ENCODE data around the gene EDAR.

The EDAR gene

DNA sequence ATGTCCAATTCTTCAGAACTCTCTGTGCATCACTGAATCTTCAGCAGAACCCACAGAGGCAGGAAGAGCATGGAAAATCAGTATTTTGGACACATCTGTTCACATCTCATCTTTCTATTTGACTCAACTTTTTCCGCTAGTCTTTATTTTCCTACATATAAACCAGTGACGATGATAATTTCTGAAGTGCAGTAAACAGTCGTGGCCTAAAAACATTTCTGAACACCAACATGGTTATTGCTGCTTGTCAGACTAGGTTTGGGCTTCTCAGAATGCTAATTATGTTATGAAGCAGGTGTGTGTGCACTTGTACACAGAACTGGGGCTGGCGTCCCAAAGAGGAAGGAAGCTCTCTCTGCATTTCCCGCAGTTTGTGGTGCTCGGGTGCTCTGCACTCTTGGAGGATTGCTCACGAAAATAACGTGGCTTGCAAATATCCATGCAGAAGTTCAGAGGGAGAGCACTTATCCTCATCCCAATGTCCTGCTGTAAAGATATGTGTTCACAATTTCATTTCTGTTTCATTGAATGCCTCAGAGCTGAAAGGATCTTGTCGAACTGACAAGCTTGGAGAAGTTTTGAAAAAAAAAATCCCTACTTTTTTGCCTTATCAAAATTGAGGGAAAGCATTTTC lies 50.8 kb downstream of the EDAR start:
- DNase-seq: no peak

- DNase-seq: no peak
Observed at GRCh38 chr2:108937367-108938017, 51.5 kb downstream of the EDAR start.

GRCh38 chr2:108936866-108937265 lies 52.2 kb downstream of the EDAR start:
- no peak for DNase-seq

DNA sequence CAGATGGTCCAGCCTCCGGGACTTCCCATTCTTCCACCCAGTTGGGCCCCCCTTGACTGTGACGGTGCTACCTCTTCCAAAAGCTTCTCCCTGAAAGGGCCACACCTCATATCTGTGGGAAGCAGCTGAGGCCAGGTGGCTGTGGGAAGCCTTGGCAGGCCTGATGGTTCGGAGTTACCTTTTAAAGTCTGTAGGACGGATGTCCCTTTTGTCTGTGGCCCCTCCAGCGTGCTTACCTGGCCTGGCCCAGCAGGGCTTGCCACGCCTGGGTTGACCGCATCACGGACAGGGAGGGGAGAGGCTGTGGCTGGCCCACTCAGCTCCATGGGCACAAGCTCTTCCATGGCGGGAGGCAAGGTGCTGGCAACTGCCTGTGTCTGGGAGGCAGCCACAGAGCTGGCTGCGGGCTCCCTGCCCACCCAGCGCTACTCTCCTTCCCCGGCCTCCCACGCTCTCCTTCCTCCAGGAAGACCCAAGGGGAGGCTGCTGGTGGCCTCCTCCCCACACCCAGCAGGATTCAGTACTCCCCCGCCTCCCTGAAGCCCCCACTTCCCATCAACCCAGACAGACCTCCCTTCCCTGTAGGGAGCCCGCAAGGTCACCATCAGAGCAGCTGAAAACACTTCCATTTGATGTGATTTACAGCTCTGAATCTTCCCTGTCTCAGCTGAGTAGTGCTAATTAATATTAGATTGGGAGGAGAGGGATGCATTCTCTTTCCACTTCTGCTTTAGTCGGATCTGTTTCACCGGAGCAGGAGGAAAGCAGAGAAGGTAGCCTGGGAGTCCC lies 52.8 kb downstream of the EDAR start:
- no peak for DNase-seq

DNA sequence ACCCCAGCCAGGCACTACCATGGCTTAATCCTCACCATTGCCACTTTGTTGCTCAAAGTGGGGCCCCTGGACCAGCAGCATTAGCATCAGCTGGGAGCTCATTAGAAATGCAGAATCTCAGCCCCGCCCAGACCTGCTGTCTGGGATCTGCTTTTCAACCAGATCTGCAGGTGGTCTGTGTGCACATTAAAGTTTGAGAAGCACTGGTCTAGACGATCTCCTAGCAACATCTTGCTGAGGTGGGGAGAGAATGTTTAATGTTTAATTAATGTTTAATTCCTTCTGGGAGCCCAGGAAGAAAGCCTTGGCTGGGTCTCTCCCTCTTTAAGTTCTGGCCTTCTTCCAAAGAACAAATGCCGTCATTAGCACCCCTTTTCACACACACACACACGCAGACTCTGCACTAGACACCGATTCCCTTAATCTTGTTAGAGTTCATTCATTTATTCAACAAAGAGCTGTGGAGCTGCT lies 53.7 kb downstream of the EDAR start:
- no peak for DNase-seq

DNA sequence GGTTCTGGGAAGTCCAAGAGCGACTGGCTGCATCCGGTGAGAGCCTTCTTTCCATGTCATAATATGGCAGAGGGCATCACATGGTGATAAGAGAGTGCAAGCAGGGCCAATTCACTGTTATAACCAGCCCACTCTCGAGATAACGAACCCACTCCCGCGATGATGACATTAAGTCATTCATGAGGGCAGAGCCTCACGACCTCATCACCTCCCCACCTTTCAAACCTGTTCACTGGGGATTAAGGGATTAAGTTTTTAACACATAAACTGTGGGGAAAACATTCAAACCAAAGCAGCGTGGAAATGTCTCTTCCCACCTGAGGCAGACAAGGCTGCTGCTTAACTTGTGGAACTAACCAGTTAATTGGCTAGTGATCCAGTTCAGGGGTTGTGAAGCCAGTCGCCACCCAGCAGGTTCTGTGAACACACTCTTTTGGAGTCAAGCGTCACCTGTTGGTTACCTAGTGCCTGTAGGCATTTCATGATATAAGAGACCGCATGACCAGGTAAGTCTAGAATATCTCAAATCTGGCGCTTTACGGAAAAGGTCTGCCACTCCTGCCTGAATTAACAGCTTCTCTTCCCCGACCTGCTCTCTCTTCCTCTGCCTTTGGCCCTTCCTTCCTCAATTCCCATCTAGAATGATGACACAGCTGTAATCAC lies 54.3 kb downstream of the EDAR start:
- DNase-seq: no peak

- no peak for DNase-seq
Observed at GRCh38 chr2:108934151-108934550, 54.9 kb downstream of the EDAR start.

DNA sequence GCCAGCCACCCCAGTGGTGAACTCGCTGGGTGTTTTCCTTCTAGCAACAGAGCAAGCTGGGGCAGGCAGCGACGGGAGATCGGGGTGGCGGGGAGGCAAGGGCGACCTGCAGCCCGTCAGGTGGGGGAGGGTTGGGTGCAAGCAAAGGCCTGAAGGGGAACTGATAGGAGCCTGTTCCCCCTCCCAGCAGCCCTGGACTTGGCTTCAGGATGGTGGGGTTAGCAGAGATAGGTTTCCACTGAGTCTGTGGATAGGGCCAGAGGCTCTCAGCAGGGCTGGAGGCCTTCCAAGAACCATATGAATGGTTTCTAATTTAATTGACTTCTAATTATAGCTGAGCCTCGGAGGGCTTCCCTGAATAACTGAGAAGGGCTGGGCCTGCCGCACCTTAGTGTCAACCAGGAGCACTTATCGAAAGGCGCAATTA lies 55.3 kb downstream of the EDAR start:
- DNase-seq: no peak

DNA sequence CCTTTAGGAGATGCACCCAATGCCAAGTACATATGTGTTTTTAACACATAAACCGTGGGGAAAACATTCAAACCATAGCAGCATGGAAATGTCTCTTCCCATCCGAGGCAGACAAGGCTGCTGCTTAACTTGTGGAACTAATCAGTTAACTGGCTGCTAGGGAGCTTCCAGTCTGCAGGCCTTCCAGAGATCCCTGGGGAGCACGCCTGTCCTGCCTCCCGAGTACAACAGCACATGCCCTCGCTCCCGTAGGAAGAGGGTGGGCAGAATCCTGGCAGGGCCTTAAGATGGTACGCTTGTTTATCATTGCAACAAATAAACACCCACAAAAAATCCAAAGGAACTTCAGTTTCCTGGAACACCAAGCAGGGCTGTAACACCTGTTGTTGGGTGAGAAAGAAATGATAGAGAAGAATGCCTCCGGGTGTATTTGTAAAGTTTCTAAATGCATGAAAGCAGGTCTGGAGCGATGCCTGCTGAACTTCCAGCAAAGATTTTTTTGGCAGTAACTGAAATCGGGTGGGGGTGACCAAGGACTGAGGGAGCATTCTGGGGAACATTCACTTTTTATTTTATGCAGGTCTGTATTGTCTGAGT lies 56.2 kb downstream of the EDAR start:
- DNase-seq: no peak

DNA sequence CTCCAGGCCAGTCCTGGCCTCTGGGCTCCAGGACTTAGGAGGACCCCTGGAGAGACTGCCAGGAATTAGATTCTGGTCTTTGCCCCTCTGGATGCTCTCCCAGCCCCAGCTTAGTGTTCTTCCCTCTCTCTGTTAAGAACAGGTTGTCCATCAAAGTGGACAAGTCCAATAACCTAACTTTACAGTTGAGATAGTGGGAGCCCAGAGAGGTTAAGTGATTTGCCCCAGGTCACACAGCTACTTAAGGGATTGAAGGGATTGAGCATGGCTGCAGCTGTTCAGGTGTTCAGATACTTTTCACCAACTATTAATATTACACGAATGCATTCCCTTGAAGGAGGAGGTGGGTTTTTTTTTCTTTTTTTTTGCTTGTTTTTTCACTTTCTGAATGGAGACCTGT lies 57.6 kb downstream of the EDAR start:
- DNase-seq: no peak

DNA sequence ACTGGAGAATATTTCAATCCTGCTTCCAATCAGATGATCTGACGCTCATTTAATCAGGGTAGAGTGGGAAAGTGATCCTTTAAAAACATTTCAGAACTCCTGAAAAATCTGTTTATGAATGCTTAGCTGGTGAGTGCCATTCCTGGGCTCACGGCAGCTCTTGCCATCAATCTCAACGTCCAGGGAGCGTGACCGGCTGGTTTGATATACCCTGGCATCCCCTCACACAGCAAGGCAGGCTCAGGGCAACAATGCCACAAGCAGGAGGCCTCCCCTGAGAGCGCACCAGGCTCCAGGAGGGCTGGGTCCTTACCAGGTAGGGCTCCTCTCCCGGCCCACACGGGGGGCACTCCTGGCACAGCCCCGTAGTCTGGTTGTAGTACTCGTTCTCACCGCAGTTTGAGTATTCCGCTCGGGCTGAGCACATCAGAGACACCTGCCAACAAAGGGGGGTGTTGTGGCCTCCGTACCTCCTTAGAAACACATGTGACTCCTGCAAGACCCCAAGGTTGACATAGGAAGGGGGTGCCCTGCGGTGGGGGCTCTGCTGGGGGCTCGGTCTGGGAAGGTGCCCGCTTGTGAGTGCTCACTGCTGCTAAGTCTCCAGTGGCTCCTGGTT lies 59.1 kb downstream of the EDAR start:
- DNase-seq: no peak

- DNase-seq: no peak
Observed at GRCh38 chr2:108928660-108929377, 60.2 kb downstream of the EDAR start.

- peak; percentile 31 for DNase-seq
Observed at GRCh38 chr2:108927936-108928659, 60.9 kb downstream of the EDAR start.

DNA sequence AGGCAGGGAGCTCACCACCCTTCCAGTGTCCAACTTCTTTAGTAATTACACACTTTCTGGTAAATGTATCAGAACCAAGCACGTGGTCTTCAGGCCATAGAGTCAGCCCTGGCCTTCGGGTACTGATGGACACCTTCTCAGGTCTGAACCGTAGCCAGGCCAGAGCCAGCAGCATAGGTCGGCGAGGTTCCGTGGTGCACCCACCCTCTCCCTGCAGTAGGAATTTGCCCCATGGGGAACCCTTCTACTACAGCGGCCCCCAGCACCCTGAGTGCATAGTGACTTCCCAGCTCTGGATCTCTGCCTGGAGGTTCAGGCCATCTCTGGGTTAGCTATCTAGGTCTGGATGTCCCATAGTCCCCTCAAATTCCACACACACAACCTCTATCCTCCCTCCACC lies 61.6 kb downstream of the EDAR start:
- no peak for DNase-seq

DNA sequence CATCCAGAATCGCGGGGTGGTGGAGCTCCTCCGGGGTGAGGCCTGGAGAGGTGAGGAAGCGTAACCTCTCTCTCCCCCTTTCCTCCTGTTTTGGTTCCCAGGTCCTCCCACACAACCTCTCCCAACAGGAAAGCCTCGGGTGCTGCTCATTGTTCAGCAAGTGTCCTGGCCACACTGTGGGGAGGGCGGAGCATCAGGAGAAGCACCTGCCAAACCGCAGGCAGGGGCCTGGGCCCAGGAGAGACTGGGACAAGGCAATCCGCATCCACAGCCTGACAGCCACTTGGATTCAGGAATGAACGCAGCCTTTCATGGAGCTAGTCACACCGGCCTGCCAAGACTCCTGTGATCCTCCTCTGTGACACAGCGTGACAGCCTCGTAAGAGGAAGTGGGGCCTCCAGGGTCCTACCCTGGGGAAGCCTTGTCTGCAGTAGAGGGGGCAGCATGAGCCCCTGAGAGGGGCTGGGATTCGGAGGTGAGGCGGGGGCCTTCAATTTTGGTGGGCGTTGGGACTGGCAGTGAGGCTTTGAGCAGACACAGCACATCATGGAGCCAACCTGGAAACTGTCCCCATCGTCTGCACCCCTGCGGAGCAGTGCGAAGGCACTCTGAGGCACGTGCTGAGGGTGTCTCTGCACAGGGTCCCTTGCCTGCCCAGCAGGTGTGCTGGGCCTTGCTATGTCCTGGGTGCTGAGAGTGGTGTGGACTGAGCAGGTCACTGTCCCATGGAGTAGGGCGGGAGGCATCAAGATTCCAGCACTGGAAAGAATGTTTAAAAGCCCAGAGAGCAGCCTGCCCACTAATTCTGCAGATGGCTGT lies 62.2 kb downstream of the EDAR start:
- DNase-seq: no peak

DNA sequence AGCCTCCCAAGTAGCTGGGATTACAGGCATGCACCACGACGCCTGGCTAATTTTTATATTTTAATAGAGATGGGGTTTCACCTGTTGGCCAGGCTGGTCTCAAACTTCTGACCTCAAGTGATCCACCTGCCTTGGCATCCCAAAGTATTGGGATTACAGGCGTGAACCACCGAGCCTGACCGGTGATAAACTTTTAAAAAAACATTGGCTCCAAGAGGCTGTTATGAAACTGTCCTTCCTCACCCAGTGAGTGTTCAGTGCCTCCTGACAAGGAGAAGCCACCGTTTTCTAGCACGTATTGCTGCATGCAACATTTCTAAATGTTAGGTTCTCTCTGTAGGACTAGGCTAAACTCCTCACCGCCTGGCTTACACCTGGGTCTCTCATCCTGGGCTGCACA lies 63.3 kb downstream of the EDAR start:
- DNase-seq: no peak

DNA sequence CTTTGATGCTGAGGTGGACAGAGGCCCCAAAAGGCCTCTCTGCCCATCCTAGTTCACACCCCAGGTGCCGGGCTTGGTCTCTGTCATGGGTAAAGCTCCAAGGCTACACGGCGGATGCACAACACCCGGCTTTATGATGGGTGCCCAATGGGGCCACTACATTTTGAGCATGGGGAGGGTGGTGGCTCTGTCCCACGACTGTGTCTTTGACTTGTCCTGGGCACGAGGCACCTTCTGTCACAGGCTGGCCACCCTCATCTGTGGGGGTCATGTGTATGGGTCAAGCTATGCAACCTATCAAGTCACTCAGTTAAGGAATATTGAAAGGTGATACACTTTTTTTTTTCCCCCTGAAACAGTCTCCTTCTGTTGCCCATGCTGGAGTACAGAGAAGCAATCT lies 63.7 kb downstream of the EDAR start:
- DNase-seq: no peak

GRCh38 chr2:108924580-108925251 lies 64.3 kb downstream of the EDAR start:
- DNase-seq: no peak

- DNase-seq: no peak
Observed at GRCh38 chr2:108923736-108924579, 65.1 kb downstream of the EDAR start.

Data from activated naive CD4-positive, alpha-beta T cell treated with anti-CD3 and anti-CD28 coated beads, Interleukin-2, amount 50 U/mL, for 16 hours (primary cell).